Measurements from ENCODE around the gene GPC1.
"Not testable (repeated sequence)": the region's sequence is repeated elsewhere in the genome, so short reads cannot be mapped to it uniquely, and the experiment has no call there.

GPC1 gene, protein sequence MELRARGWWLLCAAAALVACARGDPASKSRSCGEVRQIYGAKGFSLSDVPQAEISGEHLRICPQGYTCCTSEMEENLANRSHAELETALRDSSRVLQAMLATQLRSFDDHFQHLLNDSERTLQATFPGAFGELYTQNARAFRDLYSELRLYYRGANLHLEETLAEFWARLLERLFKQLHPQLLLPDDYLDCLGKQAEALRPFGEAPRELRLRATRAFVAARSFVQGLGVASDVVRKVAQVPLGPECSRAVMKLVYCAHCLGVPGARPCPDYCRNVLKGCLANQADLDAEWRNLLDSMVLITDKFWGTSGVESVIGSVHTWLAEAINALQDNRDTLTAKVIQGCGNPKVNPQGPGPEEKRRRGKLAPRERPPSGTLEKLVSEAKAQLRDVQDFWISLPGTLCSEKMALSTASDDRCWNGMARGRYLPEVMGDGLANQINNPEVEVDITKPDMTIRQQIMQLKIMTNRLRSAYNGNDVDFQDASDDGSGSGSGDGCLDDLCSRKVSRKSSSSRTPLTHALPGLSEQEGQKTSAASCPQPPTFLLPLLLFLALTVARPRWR

DNA sequence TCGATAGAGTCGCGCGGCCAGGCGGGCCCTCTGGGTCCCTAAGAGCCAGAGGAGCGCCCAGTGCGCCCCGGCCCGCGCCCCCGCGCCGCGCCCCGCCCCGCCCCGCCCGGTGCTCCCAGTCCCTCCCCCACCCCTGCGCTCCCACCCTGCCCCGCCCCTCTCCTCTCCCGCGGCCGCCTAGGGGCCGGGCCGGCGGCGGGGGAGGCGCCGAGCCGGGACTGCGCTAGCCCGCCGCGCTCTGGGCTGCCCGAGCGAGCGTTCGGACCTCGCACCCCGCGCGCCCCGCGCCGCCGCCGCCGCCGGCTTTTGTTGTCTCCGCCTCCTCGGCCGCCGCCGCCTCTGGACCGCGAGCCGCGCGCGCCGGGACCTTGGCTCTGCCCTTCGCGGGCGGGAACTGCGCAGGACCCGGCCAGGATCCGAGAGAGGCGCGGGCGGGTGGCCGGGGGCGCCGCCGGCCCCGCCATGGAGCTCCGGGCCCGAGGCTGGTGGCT is at the start of gene GPC1:
GPC1 (plus strand) TSS at position 207 of the 491 bp plus-strand sequence; CDS start at position 463, 256 bp downstream.
- Histone ChIP-seq H3K4me1 (ENCODE audit: insufficient read depth, low read length) (peaks cover 19% of the 10 kb centered on the region), H3K4me3 (ENCODE audit: low read length) (peak within 1 kb of the TSS; percentile 81), H3K27me3 (ENCODE audit: insufficient read depth, low read length) (no peaks in the 10 kb centered on the region), H3K9me3 (ENCODE audit: low read length) (no peaks in the 10 kb centered on the region), H2AFZ (ENCODE audit: low read depth, low read length) (peak within 1 kb of the TSS; percentile 88), H3K36me3 (ENCODE audit: insufficient read depth, low read length) (no peaks in the 10 kb centered on the region)

DNA sequence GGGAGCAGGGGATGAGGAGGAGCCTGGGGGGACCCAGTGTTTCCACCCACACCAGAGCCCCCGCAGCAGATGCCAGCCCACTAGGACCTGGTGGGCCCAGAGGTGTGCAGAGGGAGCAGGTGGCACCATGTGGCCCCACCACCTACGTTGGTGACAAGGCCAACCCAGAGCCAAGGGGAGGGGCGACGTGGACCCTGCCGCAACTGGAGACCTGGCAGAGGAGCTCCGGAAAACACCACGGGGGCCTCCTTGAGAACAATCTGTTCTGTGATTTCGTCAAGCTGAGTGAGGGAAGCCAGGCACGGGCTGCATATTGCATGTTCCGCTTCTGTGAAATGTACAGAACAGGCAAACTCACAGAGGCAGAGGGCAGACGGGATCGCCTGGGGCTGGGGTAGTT is 49.1 kb upstream of the GPC1 start:
- no peak overlapping the region for H2AFZ ChIP-seq (ENCODE audit: low read depth, low read length)
- no peaks in the 10 kb centered on the region for H3K4me1 ChIP-seq (ENCODE audit: insufficient read depth, low read length)
- no peaks in the 10 kb centered on the region for H3K9me3 ChIP-seq (ENCODE audit: low read length)
- H3K36me3 ChIP-seq (ENCODE audit: insufficient read depth, low read length): no peaks in the 10 kb centered on the region
- no peak overlapping the region for H3K4me3 ChIP-seq (ENCODE audit: low read length)
- no peaks in the 10 kb centered on the region for H3K27me3 ChIP-seq (ENCODE audit: insufficient read depth, low read length)

DNA sequence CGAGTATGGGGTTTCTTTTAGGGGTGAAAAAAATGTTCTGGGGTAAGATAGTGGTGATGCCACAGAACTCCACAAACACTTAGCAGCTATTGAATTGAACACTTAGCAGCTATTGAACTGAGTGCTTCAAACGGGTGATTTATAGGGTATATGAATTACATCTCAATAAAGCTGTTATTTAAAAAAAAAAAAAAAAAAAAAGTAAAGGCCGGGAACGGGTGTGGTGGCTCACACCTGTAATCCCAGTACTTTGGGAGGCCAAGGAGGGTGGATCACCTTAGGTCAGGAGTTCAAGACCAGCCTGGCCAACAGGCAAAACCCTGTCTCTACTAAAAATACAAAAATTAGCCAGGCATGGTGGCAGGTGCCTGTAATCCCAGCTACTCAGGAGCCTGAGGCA is 48.7 kb upstream of the GPC1 start:
- H3K9me3 ChIP-seq (ENCODE audit: low read length); H3K4me1 ChIP-seq (ENCODE audit: insufficient read depth, low read length); H3K4me3 ChIP-seq (ENCODE audit: low read length); H3K36me3 ChIP-seq (ENCODE audit: insufficient read depth, low read length); H2AFZ ChIP-seq (ENCODE audit: low read depth, low read length); H3K27me3 ChIP-seq (ENCODE audit: insufficient read depth, low read length): not testable (repeated sequence)

DNA sequence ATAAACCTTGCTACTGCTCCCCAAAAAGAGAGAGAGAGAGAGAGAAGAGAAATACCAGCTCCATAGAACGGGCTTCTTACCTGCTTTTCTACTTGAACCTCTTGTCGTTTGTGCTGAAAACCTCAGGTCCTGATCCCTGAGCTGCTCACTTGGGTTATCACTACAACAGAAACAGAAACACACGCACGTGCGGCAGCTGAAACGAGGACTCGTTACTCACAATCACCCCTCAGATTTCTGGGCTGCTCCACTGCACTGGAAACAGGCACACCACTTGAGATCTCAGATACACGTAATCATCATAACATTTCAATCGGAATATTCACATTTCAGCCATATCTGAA is 48.2 kb upstream of the GPC1 start:
- Histone ChIP-seq H3K36me3 (ENCODE audit: insufficient read depth, low read length) (no peaks in the 10 kb centered on the region), H2AFZ (ENCODE audit: low read depth, low read length) (no peak overlapping the region), H3K4me3 (ENCODE audit: low read length) (no peak overlapping the region), H3K9me3 (ENCODE audit: low read length) (no peaks in the 10 kb centered on the region), H3K4me1 (ENCODE audit: insufficient read depth, low read length) (no peaks in the 10 kb centered on the region), H3K27me3 (ENCODE audit: insufficient read depth, low read length) (no peaks in the 10 kb centered on the region)

DNA sequence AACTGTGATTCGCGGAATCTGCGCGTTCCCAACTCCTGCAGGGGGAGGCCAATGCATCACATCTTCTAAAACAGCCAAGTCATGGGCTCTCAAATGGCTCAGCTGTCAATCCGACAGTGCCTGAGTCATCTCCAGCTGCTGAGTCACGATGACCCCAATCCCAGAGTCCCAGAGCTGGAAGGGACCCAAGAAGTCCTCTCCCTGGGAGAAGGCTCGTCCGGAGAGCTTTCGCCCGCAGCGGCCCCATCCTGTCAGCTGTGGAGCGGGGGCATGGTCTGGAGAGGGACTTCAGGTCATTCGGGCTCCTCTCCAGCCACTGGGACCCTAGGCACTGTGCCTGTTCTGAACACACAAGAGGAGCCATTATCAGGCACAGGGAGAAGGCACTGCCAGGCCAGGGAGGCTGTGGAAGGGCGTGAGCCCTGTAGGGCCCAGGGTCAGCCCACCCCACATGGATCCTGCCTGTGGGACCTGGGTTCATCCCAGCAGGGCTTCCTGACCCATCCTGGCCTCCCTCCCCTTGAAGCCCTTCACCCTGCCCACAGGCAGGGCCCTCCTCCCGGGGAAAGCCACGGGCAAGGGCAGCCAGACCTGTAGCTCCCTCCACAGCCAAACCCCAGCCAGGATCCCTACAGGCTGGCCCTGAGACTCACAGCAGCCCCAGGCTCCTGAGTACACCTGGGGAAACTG is 47.6 kb upstream of the GPC1 start:
- H3K27me3 ChIP-seq (ENCODE audit: insufficient read depth, low read length): no peaks in the 10 kb centered on the region
- no peaks in the 10 kb centered on the region for H3K36me3 ChIP-seq (ENCODE audit: insufficient read depth, low read length)
- H3K4me1 ChIP-seq (ENCODE audit: insufficient read depth, low read length): no peaks in the 10 kb centered on the region
- H3K4me3 ChIP-seq (ENCODE audit: low read length): no peak overlapping the region
- H2AFZ ChIP-seq (ENCODE audit: low read depth, low read length): no peak overlapping the region
- H3K9me3 ChIP-seq (ENCODE audit: low read length): no peaks in the 10 kb centered on the region

DNA sequence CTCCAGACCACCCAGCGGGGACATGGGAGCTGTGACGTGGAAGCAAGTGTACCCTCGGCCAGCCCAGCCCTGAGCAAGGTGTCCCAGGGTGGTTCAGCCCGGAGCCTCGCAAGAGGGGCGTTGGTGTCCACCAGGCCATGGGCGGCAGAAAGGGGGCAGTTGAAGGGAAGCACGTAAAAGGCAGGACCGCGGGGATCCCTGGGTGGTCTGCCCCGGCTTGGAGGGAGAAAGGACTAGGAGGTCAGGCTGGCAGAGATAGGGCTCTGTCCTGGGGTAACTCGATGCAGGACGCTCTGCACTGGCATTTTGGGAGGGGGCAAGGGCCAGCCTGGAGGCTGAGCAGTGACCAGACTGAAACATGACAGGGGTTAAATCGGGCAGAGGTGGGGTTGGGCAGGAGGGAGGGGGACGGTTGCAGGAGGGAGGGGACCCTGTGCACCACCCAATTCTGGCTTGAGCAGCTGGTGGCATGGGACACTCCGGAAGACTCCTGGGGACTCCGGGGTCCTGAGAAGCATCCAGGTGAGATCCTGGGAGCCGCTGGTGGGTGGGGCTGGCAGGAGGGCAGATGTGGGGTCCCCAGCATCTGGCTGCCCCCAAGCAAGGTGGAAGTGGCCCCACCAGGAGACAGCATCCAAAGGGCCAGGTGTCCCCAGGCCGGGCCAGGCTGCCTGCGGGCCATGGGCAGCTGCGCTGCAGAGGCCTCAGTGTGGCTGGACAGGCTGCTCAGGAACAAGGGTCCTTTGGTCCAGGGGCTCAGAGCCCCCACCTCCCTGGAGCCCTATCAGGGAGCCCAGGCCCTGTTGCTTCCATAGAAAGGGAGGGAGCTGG is 46.8 kb upstream of the GPC1 start:
- no peak overlapping the region for H2AFZ ChIP-seq (ENCODE audit: low read depth, low read length)
- no peaks in the 10 kb centered on the region for H3K36me3 ChIP-seq (ENCODE audit: insufficient read depth, low read length)
- H3K4me1 ChIP-seq (ENCODE audit: insufficient read depth, low read length): no peaks in the 10 kb centered on the region
- no peaks in the 10 kb centered on the region for H3K27me3 ChIP-seq (ENCODE audit: insufficient read depth, low read length)
- no peak overlapping the region for H3K4me3 ChIP-seq (ENCODE audit: low read length)
- no peaks in the 10 kb centered on the region for H3K9me3 ChIP-seq (ENCODE audit: low read length)

DNA sequence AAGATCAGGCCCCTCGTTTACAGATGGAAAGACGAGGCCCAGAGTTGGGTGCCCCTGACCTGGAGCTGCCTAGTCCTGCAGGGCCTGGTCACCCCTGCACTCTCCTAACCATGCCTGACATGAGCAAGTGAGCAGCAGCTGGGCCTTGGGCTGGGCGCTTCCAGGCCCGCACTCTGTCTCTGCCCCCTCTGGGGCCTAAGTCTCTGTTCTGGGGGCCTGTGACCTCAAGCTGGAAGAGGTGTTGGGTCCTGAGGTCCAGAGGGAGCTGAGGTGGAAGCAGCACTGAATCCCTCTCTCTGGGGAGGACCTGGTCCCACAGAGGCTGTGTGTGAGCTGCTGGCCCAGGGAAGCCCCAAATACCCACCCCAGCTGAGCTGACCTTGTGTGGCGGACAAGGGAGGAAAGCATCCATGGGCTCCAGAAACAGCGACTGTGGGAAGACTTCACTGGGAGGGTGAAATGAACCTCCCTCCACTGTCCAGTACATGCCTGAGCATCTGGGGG is 46.1 kb upstream of the GPC1 start:
- H3K4me3 ChIP-seq (ENCODE audit: low read length): no peak overlapping the region
- no peak overlapping the region for H2AFZ ChIP-seq (ENCODE audit: low read depth, low read length)
- no peaks in the 10 kb centered on the region for H3K9me3 ChIP-seq (ENCODE audit: low read length)
- no peaks in the 10 kb centered on the region for H3K27me3 ChIP-seq (ENCODE audit: insufficient read depth, low read length)
- H3K36me3 ChIP-seq (ENCODE audit: insufficient read depth, low read length): no peaks in the 10 kb centered on the region
- no peaks in the 10 kb centered on the region for H3K4me1 ChIP-seq (ENCODE audit: insufficient read depth, low read length)

DNA sequence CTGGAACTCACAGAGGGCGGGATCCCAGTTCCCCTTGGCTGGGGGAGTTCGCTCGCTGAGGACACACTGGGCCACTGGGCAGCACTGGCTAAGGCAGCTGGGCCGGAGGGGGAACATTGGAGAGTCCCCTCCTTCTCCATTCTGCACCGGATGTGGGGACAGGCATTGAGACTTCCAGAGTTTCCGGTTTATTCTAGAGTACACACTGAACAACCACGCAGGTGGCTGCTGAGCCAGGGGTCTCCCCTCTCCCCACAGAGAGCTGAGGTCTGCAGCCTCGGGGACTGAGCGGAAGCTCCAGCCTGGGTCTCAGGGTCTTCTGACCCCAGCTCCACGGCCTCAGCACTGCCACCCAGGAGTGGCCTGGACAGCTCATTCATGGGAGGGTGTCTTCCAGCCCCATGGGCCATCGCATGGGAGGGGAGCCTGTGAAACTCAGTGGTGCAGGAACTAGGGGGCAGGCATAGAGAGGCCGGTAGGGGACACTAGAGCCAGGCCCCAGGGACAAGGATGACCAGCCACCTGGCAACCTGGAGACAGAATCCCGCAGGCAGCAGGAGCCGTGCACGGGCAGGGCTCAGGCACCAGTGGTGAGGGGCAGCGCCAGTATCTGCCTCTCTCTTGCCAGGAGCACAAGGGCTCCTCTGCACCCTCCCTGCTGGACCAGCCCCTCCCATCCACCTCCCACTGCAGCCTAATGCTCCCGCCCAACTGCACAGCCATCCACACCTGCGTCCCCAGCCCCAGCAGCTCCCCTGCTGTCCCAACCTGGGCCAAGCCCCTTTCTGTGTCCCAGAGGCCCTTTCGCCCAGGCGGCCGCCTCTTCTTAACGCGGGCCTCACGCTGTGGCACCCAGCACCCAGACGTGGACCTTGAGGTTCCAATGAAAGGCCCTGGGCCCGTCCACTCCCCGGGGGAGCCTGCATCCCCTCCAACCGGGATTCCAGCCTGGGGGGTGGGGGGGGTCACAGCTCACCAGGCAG is 45.1 kb upstream of the GPC1 start:
- Histone ChIP-seq H3K36me3 (ENCODE audit: insufficient read depth, low read length) (no peaks in the 10 kb centered on the region), H3K9me3 (ENCODE audit: low read length) (no peaks in the 10 kb centered on the region), H3K4me1 (ENCODE audit: insufficient read depth, low read length) (no peaks in the 10 kb centered on the region), H3K27me3 (ENCODE audit: insufficient read depth, low read length) (no peaks in the 10 kb centered on the region), H2AFZ (ENCODE audit: low read depth, low read length) (no peak overlapping the region), H3K4me3 (ENCODE audit: low read length) (no peak overlapping the region)

DNA sequence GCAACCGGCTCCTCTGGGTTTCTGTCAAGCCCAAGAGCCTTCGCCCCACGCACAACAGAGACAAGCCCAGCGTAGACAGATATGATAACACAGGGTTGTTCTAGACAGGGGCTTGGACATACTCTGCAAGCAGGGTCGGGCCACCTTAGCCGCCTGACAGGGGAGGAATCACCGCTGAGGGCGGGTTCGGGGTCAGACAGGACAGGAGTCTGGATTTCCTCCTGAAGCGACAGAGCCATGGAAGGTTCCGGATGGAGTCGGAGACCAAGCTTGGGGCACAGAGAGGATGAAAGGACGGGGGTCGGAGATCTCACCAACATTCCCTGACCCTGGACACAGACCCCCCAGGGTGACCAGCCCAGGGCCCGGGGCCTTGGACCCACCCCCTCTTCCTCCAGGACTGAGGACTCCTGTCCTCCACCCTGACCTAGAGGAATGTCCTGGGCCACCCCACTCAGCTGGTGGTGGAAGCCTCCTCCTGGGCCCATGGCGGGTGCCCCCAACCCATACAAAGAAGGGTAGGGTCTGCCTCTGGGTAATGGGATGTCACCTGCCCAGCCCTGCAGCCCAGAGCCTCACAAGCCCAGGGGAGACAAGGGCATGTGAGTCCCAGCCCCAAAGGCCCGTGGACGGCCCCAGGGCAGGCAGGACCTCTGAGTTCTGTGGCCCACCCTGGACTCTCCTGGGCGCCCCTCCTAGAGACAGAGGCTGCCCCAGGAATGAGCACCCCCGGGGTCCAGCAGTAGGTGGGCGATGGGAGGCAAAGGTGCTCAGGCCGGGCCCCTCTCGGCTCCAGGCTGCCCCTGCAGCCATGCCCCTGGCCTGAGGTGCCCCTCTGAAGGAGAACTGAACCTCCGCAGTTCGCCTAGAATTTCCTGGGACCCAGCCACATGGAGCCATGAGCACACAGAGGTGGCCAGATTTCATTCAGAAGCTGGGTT is 44.1 kb upstream of the GPC1 start:
- no peak overlapping the region for H2AFZ ChIP-seq (ENCODE audit: low read depth, low read length)
- no peaks in the 10 kb centered on the region for H3K27me3 ChIP-seq (ENCODE audit: insufficient read depth, low read length)
- no peaks in the 10 kb centered on the region for H3K4me1 ChIP-seq (ENCODE audit: insufficient read depth, low read length)
- H3K9me3 ChIP-seq (ENCODE audit: low read length): no peaks in the 10 kb centered on the region
- H3K36me3 ChIP-seq (ENCODE audit: insufficient read depth, low read length): no peaks in the 10 kb centered on the region
- no peak overlapping the region for H3K4me3 ChIP-seq (ENCODE audit: low read length)

DNA sequence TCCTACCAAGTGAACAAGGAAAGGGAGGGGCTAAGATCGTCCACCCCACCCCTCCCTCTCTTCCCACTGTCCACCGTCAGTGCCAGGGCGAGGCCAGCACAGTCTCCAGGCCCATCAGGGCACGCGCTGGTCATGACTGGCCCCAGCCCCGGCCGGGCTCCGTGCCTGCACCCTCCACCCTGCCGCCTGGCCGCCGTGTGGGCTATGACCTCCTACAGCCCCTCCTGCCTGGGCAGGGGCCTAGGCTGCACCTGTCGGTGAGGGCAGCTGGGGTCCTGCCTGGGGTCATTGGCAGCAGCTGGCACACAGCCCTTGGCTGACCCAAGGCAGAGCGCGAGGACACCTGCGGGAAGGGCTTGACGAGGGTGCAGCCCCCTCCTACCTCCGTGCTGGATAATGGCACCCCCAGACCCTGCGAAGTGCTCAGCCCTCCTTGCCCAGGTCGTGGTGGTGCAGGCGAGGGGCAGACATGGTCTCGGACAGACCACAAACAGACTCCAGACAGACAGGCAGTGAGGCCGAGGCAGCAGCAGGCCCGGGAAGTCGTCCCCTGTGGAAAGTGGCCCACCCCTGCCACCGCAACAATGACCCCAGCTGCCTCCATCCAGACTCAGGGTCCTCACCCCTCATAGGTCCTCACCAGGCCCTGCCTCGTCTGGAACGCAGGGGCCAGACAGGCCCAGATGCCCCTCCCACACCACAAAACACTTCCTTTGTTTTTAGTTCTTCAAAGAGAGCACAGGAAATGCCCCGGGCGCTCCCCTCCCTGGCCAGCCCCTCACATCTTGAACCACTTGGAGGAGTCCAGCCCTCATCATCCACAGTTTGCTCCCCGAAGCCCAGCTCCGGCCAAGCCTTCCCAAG is 43.1 kb upstream of the GPC1 start:
- Histone ChIP-seq H3K4me3 (ENCODE audit: low read length) (no peak overlapping the region), H3K27me3 (ENCODE audit: insufficient read depth, low read length) (no peaks in the 10 kb centered on the region), H3K9me3 (ENCODE audit: low read length) (no peaks in the 10 kb centered on the region), H3K36me3 (ENCODE audit: insufficient read depth, low read length) (no peaks in the 10 kb centered on the region), H3K4me1 (ENCODE audit: insufficient read depth, low read length) (no peaks in the 10 kb centered on the region), H2AFZ (ENCODE audit: low read depth, low read length) (no peak overlapping the region)

All from neuron (in vitro differentiated cells).